MG63 (cell line): ENCODE measurements around the gene ERBB3. TPM values are rescaled to one million over a fixed set of nuclear protein-coding genes. Genes with fewer than 3 reads are reported as not detected.

Source experiments
- DNase-seq: peaks from one replicate; pipeline ENCODE4 v3.0.0-alpha.2; 2020
- H3K27me3 ChIP-seq: fragments of 250-450 bp; sonication (Bioruptor Pico); 2 replicates; pipeline ENCODE4 v1.5.1; 2020; ENCODE audit warnings: mild to moderate bottlenecking, moderate library complexity
- H3K36me3 ChIP-seq: fragments of 250-450 bp; sonication (Bioruptor Pico); 2 replicates; pipeline ENCODE4 v1.5.1; 2020; ENCODE audit warnings: mild to moderate bottlenecking, moderate library complexity
- H3K4me3 ChIP-seq: fragments of 250-450 bp; sonication (Bioruptor Pico); 2 replicates; pipeline ENCODE4 v1.5.1; 2020; ENCODE audit warnings: mild to moderate bottlenecking, moderate library complexity
- H3K9me3 ChIP-seq: fragments of 250-450 bp; sonication (Bioruptor Pico); 2 replicates; pipeline ENCODE4 v1.5.1; 2020; ENCODE audit warnings: mild to moderate bottlenecking, moderate library complexity
- total RNA-seq: library from RNA; depleted of rRNA; stranded (reverse); fragments of >200 nt; shearing (Covaris generic); gene quantifications from 2 replicates; pipeline ENCODE4 v1.2.3, GENCODE V29; 2014; ENCODE audit warnings: low replicate concordance

The ERBB3 gene
- total RNA-seq, 1 experiment from 2014 or later: 0.56 TPM

DNA sequence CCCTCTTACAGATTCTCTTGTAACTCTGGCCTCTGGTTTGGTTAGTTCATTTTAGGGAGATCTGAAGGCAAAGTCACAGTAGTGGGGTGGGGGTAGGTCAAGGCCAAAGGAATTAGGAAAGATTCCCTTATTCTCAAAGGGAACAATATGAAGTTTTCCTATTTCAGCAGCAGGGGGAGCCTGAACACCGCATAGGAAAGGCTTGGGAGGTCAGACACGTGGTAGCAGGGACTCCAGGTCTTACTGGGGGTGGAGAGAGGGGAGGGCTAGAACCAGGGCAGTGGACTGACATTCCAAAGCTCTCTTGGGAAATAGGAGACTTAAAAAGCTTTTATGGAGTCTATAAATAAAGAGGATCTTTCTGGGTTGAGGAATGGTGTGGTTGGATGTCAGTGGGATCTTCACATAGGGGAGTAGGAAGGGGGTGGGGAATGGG, 39.4 kb downstream of the ERBB3 start:
- Histone ChIP-seq H3K4me3 (peak overlapping the region; percentile 85), H3K27me3 (no peaks in the 10 kb centered on the region), H3K36me3 (peaks cover 33% of the 10 kb centered on the region)

DNA sequence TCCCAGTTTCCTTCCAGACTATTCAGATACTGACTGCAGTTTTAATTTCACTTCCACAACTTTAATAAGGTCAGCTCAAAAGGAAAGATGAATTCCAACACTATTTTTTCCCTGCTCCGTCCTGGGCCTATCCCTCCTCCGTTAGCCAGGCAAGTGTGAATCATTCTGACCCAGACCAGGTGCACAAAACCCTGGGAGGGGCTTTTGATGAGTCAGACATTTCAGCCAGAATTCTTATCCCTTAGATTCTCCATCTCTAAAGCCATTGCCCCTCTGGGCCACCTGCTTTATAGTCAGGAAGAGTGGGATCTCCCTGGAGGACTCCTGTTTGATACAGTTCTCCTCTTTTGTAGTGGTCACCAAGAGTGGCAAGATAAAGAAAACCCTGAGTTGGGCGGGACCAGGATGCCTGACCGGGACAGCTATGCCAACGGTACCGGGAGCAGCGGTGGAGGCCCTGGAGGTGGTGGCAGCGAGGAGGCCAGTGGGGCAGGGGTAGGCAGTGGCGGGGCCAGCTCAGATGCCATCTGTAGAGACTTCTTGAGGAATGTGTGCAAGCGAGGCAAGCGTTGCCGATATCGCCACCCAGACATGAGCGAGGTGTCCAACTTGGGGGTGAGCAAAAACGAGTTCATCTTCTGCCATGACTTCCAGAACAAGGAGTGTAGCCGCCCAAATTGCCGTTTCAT, 40.3 kb downstream of the ERBB3 start:
- no peak for DNase-seq
- H3K9me3 ChIP-seq: no peaks in the 10 kb centered on the region; the same call in 1 of the 2 replicates
- H3K4me3 ChIP-seq: no peak overlapping the region

More for the DNA sequence above, 39.4 kb downstream of the ERBB3 start:
- H3K9me3 ChIP-seq: no peaks in the 10 kb centered on the region; the same call in 1 of the 2 replicates
- peak; percentile 82 for DNase-seq

DNA sequence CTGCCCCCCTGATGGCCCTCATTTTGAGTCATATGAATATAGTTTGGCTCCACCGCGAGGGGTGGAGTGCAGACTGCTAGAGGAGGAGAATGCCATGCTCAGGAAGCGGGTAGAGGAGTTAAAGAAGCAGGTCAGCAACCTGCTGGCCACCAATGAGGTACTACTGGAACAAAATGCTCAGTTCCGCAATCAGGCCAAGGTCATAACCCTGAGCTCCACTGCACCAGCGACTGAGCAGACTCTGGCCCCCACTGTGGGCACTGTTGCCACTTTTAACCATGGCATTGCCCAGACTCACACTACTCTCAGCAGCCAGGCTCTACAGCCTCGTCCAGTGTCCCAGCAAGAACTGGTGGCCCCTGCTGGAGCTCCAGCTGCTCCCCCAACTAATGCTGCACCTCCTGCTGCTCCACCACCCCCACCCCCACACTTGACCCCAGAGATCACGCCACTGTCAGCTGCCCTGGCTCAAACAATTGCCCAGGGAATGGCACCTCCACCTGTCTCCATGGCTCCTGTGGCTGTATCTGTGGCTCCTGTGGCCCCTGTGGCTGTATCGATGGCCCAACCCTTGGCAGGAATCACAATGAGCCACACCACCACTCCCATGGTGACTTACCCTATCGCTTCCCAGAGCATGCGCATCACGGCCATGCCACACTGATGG, 41.4 kb downstream of the ERBB3 start:
- H3K36me3 ChIP-seq: peaks cover 36% of the 10 kb centered on the region
- no peak for DNase-seq

More for the DNA sequence above, 40.3 kb downstream of the ERBB3 start:
- H3K36me3 ChIP-seq: peaks cover 34% of the 10 kb centered on the region
- H3K27me3 ChIP-seq: no peaks in the 10 kb centered on the region

DNA sequence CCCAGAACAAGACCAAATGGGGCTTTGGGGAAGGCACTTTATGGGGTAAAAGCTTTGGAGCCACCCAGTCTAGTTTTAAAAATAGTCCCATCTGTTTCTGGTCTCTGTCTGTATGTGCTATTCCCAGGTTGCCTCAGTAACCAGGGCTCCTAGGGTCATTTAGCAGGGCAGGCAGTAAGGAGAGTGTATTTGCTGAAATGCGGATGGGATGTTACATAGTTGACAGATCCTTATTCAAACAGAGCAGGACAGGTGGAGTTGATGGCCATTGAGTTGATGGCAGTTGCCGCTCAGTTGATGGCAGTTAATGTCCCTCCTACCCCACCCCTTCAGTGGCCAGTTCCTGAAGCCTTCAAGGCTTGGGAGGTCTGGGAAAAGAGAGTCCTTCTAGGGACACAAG, 42.7 kb downstream of the ERBB3 start:
- no peak overlapping the region for H3K4me3 ChIP-seq
- no peaks in the 10 kb centered on the region for H3K9me3 ChIP-seq
- peaks cover 25% of the 10 kb centered on the region for H3K36me3 ChIP-seq
- DNase-seq: no peak
- H3K27me3 ChIP-seq: no peaks in the 10 kb centered on the region

More for the DNA sequence above, 41.4 kb downstream of the ERBB3 start:
- Histone ChIP-seq H3K4me3 (no peak overlapping the region), H3K9me3 (no peaks in the 10 kb centered on the region; the same call in 1 of the 2 replicates), H3K27me3 (no peaks in the 10 kb centered on the region)

DNA sequence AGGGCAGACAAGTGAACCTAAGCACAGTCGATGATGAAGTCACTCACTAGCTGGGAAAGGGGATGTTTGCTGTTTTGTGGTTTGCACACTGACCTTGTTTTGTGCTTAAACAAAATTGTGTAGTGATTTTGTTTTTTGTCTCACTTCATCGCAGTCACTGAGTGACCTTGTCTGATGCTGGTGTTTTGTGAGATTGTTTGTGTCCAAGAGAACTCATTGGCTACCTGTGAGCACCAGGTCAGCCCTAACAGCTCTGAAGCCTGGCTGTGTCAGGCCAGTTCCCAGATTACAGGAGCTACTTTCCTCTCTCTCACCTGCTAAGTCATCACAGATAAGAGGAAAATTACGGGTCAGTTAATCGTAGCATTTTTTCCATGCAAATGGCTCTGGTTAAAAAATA, 44.2 kb downstream of the ERBB3 start:
- H3K9me3 ChIP-seq: no peaks in the 10 kb centered on the region
- peaks cover 23% of the 10 kb centered on the region for H3K36me3 ChIP-seq
- no peaks in the 10 kb centered on the region for H3K27me3 ChIP-seq
- H3K4me3 ChIP-seq: no peak overlapping the region
- no peak for DNase-seq

DNA sequence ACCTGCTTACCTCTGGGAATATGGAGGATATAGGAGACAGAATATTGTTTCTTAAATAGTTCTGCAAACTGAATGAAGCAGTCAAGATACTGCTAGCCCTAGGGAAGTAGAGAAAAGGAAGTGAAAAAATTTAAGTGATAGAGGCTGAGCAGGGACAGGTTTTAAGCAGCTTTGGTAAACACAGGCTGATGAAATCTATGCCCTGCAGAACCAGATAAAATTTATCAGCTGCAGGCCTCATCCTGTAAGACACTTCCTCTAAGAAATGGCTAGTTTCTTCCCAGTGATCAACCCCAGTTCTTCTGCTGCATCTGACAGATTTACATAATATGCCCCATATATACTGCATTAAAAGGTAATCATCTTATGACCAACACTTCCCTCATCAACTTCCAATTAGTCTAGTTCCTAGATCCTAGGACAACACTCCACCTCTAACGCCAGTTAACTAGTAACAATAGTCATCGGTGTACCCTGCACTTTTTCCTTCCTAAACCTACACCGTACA, 46.8 kb downstream of the ERBB3 start:
- Histone ChIP-seq H3K9me3 (no peaks in the 10 kb centered on the region), H3K27me3 (no peaks in the 10 kb centered on the region), H3K36me3 (peaks cover 23% of the 10 kb centered on the region), H3K4me3 (no peak overlapping the region)
- no peak for DNase-seq

DNA sequence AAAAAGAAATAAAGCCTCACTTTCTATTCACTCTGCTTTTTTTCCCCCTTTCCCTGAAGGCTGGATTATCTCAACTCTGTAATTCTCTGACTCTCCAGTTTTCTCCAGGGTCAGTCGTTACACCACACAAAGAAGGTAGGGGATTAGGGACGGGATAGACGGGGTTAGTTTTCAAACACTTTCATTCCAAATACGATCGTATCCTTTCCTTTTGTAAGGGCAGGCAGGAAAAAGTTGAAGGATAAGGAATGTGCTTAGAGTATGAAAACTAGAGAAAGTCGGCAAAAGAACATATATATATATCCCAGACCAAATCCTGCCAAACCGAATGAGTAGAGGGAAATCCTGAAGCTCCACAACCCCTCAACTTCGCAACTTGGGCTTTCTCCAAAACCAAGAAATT, 47.5 kb downstream of the ERBB3 start:
- peaks cover 27% of the 10 kb centered on the region for H3K36me3 ChIP-seq
- no peaks in the 10 kb centered on the region for H3K27me3 ChIP-seq
- no peak for DNase-seq
- peak overlapping the region; percentile 35 for H3K4me3 ChIP-seq
- no peaks in the 10 kb centered on the region for H3K9me3 ChIP-seq

DNA sequence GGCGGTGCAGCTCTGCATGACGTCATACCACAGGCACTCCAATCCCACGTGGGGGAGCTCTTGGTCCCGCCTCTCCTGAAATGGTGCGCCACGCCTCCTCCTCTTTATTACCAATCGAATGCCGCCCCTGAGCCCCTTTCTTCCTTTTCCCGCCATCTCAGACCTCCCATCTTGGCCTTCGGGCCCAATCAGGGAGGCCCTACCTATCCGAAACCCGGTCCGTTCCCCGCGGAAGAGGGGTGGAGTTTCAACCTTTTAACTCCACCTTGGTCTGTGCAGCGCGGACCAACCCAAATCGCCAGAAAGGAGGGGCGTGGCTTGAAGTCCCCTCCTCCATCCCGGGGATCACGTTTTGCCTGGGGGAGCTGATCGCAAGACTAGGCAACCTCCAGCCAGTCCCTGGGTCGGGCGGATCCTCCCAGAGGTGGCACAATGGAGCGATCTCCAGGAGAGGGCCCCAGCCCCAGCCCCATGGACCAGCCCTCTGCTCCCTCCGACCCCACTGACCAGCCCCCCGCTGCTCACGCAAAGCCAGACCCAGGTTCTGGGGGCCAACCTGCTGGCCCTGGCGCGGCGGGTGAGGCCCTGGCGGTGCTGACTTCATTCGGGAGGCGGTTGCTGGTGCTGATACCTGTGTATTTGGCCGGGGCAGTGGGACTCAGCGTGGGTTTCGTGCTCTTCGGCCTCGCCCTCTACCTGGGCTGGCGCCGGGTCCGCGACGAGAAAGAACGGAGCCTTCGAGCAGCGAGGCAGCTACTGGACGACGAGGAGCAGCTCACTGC, 48.1 kb downstream of the ERBB3 start, which contains the start of gene ESYT1:
TSS of gene ESYT1 (plus strand) at position 380 of the 782 bp plus-strand sequence. CDS start at position 433, 53 bp downstream.
- peak; percentile 99 for DNase-seq
- Histone ChIP-seq H3K4me3 (peak within 1 kb of the TSS; percentile 77), H3K27me3 (no peaks in the 10 kb centered on the region), H3K36me3 (peaks cover 29% of the 10 kb centered on the region), H3K9me3 (no peaks in the 10 kb centered on the region)

DNA sequence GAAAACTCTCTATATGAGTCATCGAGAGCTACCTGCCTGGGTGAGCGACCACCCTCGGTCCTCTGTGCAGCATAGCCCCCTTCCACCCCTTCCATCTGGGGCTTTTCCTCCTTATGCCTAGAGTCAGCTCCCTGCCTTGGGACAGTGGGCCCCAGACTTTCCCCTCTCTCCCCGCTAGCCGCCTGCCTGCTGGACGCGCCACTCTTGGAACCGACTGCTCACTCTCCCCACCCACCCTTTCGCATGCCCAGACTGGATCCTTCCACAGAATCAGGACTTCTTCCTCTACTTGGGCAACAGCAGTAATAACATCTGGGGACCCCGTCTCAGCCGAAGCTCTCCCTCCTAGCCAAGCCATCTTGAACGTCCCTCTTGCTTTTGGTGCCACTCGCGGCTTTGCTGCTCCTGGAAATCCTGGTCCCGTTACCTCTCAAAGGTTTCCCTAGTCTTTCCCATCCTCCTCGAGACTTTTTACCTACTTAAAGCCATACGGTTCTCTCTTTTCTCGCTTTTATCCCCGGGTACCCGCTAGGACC, 48.8 kb downstream of the ERBB3 start:
- no peaks in the 10 kb centered on the region for H3K9me3 ChIP-seq
- H3K4me3 ChIP-seq: peak overlapping the region; percentile 77
- no peaks in the 10 kb centered on the region for H3K27me3 ChIP-seq
- peaks cover 36% of the 10 kb centered on the region for H3K36me3 ChIP-seq
- peak; percentile 23 for DNase-seq

DNA sequence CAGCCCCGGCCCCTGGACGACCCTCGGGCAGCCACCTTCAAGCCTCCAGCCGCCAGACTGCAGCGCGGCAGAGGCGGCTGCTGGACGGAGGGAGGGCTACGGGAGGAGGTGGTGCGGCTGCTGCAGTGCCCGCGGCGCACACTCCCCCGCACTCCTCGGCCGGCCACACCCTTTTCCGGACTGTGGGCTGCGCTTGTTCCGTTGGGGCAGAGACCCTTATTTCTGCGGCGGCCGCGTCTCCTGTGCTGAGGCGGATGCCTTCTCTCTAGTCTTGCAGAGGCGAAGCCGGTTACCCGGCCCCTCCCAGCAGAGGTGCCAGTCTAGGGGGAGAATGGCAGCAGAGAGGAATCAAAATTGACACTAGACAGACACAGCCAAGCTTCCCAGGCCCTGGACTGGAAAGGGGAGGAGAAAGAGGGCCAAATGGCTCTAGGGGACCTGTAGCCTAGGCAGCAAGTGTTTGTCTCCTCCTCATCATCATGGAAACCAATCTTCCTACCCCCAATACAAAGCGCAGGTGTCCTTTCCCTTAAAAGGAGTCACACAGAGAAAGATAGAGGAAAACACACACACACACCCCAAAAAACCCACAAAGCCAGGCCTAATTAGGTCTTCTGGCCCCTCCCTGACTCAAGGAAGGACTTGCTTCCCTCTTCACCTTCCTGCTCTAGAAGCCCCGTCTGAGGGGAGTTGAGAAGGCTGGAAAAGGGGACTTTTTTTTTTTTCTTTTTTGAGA, 49.4 kb downstream of the ERBB3 start:
- Histone ChIP-seq H3K27me3 (no peaks in the 10 kb centered on the region), H3K4me3 (peak overlapping the region; percentile 77), H3K9me3 (no peaks in the 10 kb centered on the region), H3K36me3 (peaks cover 42% of the 10 kb centered on the region)
- peak; percentile 77 for DNase-seq

DNA sequence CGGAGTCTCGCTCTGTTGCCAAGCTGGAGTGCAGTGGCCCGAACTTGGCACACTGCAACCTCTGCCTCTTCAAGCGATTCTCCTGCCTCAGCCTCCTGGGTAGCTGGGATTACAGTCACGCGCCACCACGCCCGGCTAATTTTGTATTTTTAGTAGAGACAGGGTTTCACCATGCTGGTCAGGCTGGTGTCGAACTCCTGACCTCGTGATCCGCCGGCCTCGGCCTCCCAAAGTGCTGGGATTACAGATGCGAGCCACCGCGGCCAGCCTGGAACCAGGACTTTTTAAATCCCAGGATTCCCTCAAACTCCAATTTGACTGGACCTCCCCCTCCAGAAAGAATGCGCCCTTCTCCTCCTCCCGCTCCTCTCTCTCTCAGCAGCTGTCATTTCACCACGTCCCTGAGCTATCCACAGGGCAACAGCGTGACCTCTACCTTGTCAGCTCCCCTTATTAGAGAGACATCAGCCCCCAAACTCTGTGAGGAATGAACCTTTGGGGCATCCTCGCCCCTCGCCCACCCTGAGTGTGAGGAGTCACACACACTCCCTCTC, 50.1 kb downstream of the ERBB3 start:
- Histone ChIP-seq H3K4me3 (peak overlapping the region; percentile 77; the same call in 1 of the 2 replicates), H3K36me3 (peaks cover 42% of the 10 kb centered on the region)

DNA sequence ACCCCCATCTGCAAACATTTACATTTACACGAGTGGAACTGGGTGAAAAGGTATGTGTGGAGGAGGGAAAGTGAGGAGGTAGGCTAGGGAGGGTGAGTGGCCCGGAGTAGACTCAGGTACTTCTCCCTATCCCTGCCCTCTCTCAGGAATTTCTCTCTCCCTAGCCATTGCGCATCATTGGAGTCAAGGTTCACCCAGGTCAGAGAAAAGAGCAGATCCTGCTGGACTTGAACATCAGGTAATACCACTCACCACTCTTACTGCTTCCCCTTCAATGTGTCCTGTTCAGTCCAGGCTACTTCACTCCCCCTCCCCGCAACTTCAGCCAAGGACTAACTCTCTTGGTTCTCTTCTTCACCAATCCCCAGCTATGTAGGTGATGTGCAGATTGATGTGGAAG, 50.9 kb downstream of the ERBB3 start:
- Histone ChIP-seq H3K9me3 (no peaks in the 10 kb centered on the region), H3K27me3 (no peaks in the 10 kb centered on the region), H3K36me3 (peaks cover 42% of the 10 kb centered on the region), H3K4me3 (no peak overlapping the region)
- no peak for DNase-seq

More for the DNA sequence above, 50.1 kb downstream of the ERBB3 start:
- no peak for DNase-seq
- Histone ChIP-seq H3K27me3 (no peaks in the 10 kb centered on the region), H3K9me3 (no peaks in the 10 kb centered on the region)

DNA sequence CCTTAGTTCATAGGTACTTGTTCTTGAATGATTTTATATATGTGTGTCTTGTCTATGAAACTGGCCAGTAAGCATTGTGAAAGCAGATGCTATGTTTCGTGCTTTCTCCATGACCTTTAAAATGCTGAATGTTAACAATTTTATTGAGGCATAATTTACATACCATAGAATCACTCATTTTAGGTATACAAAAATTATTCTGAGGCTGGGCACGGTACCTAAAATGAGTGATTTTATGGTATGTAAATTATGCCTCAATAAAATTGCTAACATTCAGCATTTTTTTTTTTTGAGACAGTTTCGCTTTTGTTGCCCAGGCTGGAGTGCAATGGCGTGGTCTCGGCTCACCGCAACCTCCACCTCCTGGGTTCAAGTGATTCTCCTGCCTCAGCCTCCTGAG, 54.9 kb downstream of the ERBB3 start:
- no peak for DNase-seq
- peaks cover 67% of the 10 kb centered on the region for H3K36me3 ChIP-seq
- H3K9me3 ChIP-seq: no peaks in the 10 kb centered on the region
- H3K27me3 ChIP-seq: no peaks in the 10 kb centered on the region
- H3K4me3 ChIP-seq: no peak overlapping the region

DNA sequence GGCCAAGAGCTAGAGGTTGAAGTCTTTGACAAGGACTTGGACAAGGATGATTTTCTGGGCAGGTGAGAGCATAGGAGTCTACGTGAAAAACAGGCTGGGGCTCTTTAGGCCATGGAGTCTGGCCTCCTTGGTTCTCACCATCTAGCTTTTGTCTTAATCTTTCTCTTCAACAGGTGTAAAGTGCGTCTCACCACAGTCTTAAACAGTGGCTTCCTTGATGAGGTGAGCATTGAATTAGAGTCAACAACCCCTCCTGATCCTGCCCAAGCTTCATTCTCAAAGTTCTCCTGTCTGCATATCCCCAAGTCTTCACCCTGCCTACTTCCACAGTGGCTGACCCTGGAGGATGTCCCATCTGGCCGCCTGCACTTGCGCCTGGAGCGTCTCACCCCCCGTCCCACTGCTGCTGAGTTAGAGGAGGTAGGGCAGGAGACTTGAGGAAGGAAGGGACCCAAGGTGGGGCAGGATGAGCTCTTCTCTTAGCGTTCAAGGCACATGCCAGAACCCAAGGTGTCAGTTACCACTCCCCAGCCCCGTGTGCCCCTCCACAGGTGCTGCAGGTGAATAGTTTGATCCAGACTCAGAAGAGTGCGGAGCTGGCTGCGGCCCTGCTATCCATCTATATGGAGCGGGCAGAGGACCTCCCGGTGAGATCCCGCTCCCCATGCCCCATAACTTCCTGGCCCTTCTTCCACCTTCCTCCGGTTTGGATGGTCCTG, 58.0 kb downstream of the ERBB3 start:
- Histone ChIP-seq H3K9me3 (no peaks in the 10 kb centered on the region), H3K36me3 (peaks cover 59% of the 10 kb centered on the region), H3K4me3 (no peak overlapping the region), H3K27me3 (no peaks in the 10 kb centered on the region)
- no peak for DNase-seq
